Left lung (tissue), 10 donors: ENCODE data around the gene UBTF. TPM values are rescaled to one million over a fixed set of nuclear protein-coding genes. Genes with fewer than 3 reads are reported as not detected.

ENCODE experiments used
- ATAC-seq: fragments of 200-7000 bp; cut with Tn5 transposase; one replicate; pipeline ENCODE4 v1.9.1; 2020; ENCODE audit warnings: moderate library complexity
- DNase-seq, 4 donors: peaks; one replicate each; pipeline ENCODE4 v3.0.0-alpha.2; 2013 to 2020
- H3K27ac ChIP-seq, 2 donors: fragments of 200-600 bp; sonication (generic) in 1 of 2; one replicate each; pipeline versions ENCODE4 v1.5.0 to v1.8.0; 2020 to 2021
- H3K27me3 ChIP-seq, 2 donors: fragments of 200-600 bp; sonication (generic) in 1 of 2; one replicate each; pipeline versions ENCODE4 v1.5.0 to v1.8.0; 2020 to 2021
- H3K36me3 ChIP-seq, 2 donors: fragments of 200-600 bp; sonication (generic) in 1 of 2; one replicate each; pipeline versions ENCODE4 v1.5.0 to v1.8.0; 2020 to 2021
- H3K4me1 ChIP-seq, 2 donors: fragments of 200-600 bp; one replicate each; pipeline ENCODE4 v1.8.0; 2021
- H3K4me3 ChIP-seq, 2 donors: fragments of 200-600 bp; sonication (generic) in 1 of 2; one replicate each; pipeline versions ENCODE4 v1.5.0 to v1.8.0; 2020 to 2021; ENCODE audit warnings: mild to moderate bottlenecking in 1 of 2
- H3K9me3 ChIP-seq, 2 donors: fragments of 200-600 bp; sonication (generic) in 1 of 2; one replicate each; pipeline versions ENCODE4 v1.5.0 to v1.8.0; 2020 to 2021
- intact Hi-C, 2 donors: fragments of 100-400 bp; cut with DNase I; formaldehyde crosslinking; loops; one replicate each; pipeline versions ENCODE4 v1.11.2 to v1.14.2; 2022
- polyA plus RNA-seq, 6 donors: library from polyadenylated mRNA; unstranded; fragments of 120-200 nt; gene quantifications; one replicate each; pipeline ENCODE4 v1.2.1, GENCODE V29; 2013; ENCODE audit not compliant: insufficient read length in 6 of 6
- total RNA-seq, 2 donors: library from RNA; stranded (reverse); fragmentation: NEBNext Ultra II Directional; extraction: Animal tissue kit (Norgen Biotek cat#: 25700); gene quantifications; one replicate each; pipeline ENCODE4 v1.2.1, GENCODE V29; 2021
- TF ChIP-seq, protein P1 (sequence below), 2 donors: fragments of 200-600 bp; sonication (generic) in 1 of 2; IDR thresholded peaks; one replicate each; pipeline versions ENCODE4 v1.5.0 to v1.8.0; 2021; ENCODE audit warnings: antibody characterized with exemption in 2 of 2
- donor health status: DM: no; HTN: yes; CAD: no.
- donor health status: DM: no; HTN: no; CAD: no.

The UBTF gene
- total and polyA plus RNA-seq, 8 donors: 65.5 to 136 (median 109) TPM

DNA sequence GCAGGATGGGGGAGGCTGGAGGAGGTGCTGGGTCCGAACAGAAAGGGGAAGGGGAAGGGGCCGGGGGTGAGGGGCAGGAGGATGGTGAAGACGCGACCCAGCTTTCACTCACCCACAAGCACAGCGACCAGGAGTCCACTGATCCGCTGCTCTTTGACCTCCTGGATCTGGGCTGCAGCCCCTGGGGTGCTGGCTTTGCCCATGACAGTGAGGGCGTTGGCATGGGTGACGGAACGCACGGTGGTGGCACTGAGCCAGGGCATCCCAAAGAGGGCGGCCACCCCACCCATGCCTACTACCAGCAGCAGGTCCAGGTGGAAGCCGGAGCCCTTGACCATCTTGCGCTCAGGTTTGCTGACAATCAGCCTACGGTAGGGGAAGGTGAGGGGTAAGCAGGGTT is 33.5 kb upstream of the UBTF start:
- H3K4me3 ChIP-seq: no peak overlapping the region

DNA sequence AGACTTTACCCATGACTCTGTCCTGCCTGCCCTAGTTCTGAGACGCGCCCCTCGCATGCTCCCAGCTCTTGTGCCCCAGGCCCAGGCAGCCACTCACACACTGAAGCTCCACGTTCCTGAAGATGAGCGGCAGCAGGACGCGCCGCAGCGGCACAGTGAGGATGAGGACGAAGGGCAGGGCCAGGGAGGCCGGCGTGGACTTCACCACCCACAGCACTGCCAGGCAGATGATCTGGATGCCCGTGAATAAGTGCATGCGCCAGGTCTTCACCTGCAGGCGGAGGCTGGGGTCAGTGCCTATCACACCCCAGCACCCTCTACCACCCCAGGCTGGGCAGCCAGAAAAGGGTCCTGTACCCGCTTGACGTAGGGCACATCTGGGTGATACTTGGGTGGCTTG is 31.6 kb upstream of the UBTF start:
- H3K9me3 ChIP-seq: no peaks in the 10 kb centered on the region
- ATAC-seq (no peak), DNase-seq (no peak)
- H3K4me1 ChIP-seq: peaks cover 3 to 15% of the 10 kb centered on the region in 2 donors
- TF ChIP-seq, protein P1, sequence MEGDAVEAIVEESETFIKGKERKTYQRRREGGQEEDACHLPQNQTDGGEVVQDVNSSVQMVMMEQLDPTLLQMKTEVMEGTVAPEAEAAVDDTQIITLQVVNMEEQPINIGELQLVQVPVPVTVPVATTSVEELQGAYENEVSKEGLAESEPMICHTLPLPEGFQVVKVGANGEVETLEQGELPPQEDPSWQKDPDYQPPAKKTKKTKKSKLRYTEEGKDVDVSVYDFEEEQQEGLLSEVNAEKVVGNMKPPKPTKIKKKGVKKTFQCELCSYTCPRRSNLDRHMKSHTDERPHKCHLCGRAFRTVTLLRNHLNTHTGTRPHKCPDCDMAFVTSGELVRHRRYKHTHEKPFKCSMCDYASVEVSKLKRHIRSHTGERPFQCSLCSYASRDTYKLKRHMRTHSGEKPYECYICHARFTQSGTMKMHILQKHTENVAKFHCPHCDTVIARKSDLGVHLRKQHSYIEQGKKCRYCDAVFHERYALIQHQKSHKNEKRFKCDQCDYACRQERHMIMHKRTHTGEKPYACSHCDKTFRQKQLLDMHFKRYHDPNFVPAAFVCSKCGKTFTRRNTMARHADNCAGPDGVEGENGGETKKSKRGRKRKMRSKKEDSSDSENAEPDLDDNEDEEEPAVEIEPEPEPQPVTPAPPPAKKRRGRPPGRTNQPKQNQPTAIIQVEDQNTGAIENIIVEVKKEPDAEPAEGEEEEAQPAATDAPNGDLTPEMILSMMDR (IDR thresholded peaks at IDR 0.05): no peak
- H3K27ac ChIP-seq: no peak overlapping the region
- no peaks in the 10 kb centered on the region for H3K27me3 ChIP-seq
- no peak overlapping the region for H3K4me3 ChIP-seq
- intact Hi-C loops: no loop called here
- H3K36me3 ChIP-seq: no peaks in the 10 kb centered on the region

More for the DNA sequence above, 33.5 kb upstream of the UBTF start:
- TF ChIP-seq, protein P1 (IDR thresholded peaks at IDR 0.05): no peak
- no peaks in the 10 kb centered on the region for H3K9me3 ChIP-seq
- intact Hi-C loops: no loop called here
- no peak overlapping the region for H3K27ac ChIP-seq
- ATAC-seq (no peak), DNase-seq (no peak)
- no peaks in the 10 kb centered on the region for H3K4me1 ChIP-seq
- no peaks in the 10 kb centered on the region for H3K36me3 ChIP-seq
- H3K27me3 ChIP-seq: no peaks in the 10 kb centered on the region

DNA sequence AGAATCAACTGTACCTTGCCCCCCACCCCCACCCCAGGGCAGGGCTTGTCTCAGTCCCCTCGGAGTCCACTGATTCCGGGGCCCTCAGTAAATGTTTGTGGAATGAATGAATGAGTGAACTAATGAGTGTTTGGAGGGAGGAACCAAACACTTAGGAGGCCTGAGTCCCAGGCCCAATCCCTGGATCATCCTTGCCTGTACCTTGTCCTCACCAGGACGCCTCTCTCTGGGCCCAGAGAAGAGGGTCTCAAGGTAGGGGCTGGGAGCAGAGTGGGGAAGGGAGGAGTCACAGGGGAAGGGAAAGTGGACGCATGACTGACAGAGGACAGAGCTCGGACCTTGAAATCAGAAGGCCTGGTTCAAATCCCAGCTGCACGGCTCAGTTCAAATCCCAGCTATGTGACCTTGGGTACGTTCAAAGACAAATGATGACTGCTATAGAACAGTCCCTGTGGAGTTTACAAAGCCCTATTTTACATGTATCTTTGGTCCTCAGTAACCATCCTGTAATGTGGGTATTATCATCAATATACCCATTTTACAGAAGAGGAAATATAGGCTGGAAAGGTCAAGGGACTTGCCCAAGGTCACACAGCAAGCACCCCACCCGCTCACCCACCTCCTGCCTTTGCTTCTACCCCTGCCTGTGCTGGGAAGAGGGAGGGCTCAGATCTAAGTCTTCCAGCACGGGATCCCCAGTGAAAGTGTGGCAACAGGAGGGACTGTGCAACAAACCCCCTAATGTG is 30.2 kb upstream of the UBTF start:
- DNase-seq (no peak), ATAC-seq (no peak)
- H3K27me3 ChIP-seq: no peaks in the 10 kb centered on the region
- peaks cover 3 to 23% of the 10 kb centered on the region in 2 donors for H3K4me1 ChIP-seq
- no peaks in the 10 kb centered on the region for H3K9me3 ChIP-seq
- TF ChIP-seq, protein P1 (IDR thresholded peaks at IDR 0.05): no peak
- intact Hi-C loops: no loop called here
- no peak overlapping the region for H3K27ac ChIP-seq
- no peak overlapping the region for H3K4me3 ChIP-seq
- no peaks in the 10 kb centered on the region for H3K36me3 ChIP-seq

DNA sequence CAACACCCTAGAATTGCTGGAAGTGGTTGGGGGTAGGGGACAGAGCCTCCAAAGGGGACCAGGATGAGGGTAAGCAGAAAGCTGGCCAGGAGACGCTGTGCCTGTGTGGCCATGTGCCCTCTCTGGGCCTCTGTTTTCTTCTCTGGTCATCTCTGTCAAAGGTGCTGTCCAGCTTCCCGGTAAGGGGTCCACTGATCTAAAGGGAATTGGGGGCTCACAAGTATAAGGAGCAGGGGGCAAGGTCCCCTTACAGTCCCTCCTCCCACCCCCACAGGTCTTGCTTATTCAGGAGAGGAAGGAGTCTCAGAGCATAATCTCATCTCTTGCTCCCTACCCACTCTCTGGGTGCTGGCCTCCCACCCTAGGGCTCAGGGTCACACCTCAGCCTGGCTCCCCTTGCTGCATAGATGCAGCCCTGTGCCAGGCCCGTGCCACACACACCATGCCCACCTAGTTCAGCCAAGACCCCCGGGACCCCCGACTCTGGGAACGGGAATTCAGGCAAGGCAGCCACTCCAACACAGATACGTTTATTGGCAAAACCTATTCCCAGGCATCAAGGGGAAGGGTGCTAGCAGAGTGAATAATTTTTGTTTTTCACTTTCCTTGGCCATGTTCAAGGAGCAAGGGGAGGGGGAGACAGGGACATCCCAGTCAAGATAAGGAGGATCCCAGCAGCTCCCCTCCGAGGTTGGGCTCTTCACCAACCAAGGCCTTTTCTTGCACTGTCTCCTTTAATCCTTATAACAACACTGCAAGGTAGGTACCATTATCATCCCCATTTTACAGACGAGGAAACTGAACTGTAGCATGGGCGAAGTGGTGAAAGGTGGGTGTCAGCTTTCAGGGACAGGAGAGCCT is 28.6 kb upstream of the UBTF start:
- ATAC-seq (no peak), DNase-seq (no peak)
- Histone ChIP-seq H3K27me3 (no peaks in the 10 kb centered on the region), H3K4me3 (no peak overlapping the region), H3K27ac (no peak overlapping the region), H3K4me1 (peaks cover 3 to 23% of the 10 kb centered on the region in 2 donors), H3K9me3 (no peaks in the 10 kb centered on the region), H3K36me3 (no peaks in the 10 kb centered on the region)
- intact Hi-C loops: no loop called here
- TF ChIP-seq, protein P1 (IDR thresholded peaks at IDR 0.05): no peak

DNA sequence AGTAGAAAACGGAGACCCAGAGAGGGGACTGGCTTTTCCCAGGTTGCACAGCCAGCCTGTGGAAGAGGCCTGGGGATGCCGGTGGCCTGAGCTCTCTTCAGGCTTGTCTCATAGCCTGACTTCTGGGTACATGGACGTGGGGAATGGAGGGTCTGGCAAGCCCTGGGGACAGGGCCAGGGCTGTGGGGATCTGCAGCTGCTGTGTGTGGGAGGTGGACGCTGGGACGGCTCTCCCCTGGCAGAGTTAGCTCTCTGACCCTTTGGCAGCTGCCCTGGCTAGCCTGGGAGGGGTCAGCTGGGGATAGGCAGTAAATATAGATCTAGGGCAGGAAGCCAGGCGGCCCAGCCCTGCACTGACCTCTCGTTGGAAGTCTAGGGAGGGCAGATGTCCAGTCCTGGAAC is 28.0 kb upstream of the UBTF start:
- ATAC-seq: no peak
- no peak overlapping the region for H3K4me3 ChIP-seq
- no peak overlapping the region for H3K27ac ChIP-seq
- DNase-seq: no peak
- no peaks in the 10 kb centered on the region for H3K9me3 ChIP-seq
- H3K27me3 ChIP-seq: no peaks in the 10 kb centered on the region
- TF ChIP-seq, protein P1 (IDR thresholded peaks at IDR 0.05): no peak
- no peaks in the 10 kb centered on the region for H3K36me3 ChIP-seq
- H3K4me1 ChIP-seq: peaks cover 3 to 23% of the 10 kb centered on the region in 2 donors
- intact Hi-C loops: no loop called here
